Right lobe of liver (tissue), 4 donors: ENCODE results near the gene CIB4.

Source experiments
- POLR2A ChIP-seq: fragments of 450-650 bp; IDR thresholded peaks from one replicate; pipeline ENCODE4 v1.6.1; 2017; ENCODE audit warnings: antibody characterized with exemption, mild to moderate bottlenecking
- TF ChIP-seq, protein P1 (sequence below), 4 donors: fragments of 200-600 bp in 3 of 4; fragments of 450-650 bp in 1 of 4; IDR thresholded peaks; one replicate each; pipeline versions ENCODE4 v1.5.1 to v1.8.0; 2016 to 2022; ENCODE audit warnings: antibody characterized with exemption in 4 of 4, mild to moderate bottlenecking in 2 of 4
- donor health status: DM: no; HTN: no; CAD: no.
- donor health status: DM: no; HTN: no; CAD: no.
- donor health status: DM: no; HTN: yes; CAD: no.

DNA sequence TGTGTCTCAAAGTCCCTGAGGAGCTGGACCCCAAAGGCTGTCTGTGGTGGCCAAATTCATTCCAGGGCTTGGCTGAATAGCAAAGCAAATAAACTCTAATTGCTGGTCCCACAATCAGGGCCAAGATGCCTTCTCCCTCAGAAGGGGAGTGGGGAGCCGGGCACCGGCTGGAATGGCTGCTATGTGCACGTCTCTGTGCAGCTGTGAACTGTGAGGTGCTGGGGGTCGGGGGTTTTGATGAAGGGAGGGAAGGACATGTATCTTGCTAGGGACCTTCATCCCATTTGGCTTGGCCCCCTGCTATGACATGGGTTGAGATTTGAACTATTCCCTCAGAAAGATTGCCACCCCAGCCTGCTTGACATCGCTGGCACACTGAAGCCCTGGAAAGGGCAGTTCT lies 60.4 kb downstream of the CIB4 start:
- TF ChIP-seq, protein P1, sequence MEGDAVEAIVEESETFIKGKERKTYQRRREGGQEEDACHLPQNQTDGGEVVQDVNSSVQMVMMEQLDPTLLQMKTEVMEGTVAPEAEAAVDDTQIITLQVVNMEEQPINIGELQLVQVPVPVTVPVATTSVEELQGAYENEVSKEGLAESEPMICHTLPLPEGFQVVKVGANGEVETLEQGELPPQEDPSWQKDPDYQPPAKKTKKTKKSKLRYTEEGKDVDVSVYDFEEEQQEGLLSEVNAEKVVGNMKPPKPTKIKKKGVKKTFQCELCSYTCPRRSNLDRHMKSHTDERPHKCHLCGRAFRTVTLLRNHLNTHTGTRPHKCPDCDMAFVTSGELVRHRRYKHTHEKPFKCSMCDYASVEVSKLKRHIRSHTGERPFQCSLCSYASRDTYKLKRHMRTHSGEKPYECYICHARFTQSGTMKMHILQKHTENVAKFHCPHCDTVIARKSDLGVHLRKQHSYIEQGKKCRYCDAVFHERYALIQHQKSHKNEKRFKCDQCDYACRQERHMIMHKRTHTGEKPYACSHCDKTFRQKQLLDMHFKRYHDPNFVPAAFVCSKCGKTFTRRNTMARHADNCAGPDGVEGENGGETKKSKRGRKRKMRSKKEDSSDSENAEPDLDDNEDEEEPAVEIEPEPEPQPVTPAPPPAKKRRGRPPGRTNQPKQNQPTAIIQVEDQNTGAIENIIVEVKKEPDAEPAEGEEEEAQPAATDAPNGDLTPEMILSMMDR (IDR thresholded peaks at IDR 0.05), result no peak
- TF ChIP-seq POLR2A, result no peak
